M059J (cell line): ENCODE data around the gene RGCC. TPM values are rescaled to one million over a fixed set of nuclear protein-coding genes. Genes with fewer than 3 reads are reported as not detected.

Experiments used
- DNase-seq: peaks from one replicate; pipeline ENCODE4 v3.0.0-alpha.2; 2012; ENCODE audit warnings: low read depth
- total RNA-seq: library from RNA; depleted of rRNA; stranded (reverse); fragments of >200 nt; shearing (Covaris generic); gene quantifications from 2 replicates; pipeline ENCODE4 v1.2.3, GENCODE V29; 2014

RGCC gene
- total RNA-seq, 1 experiment from 2014 or later: 2.3 TPM

DNA sequence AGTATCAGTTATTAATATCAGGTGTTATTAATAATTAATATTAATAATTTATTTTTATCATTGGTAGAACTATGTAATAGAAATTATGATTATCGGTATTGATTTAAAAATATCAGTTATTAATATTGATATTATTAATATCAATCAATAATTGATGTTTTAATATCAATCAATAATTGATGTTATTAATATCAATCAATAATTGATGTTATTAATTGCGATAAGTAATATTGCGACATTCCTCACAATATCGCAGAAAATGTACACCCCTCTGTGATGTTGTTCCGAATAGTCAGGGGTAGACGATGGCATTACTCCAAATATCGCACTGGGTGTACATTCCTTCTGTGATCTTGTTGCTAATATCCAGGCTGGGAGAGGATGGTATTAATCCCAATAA lies 3.7 kb upstream of the RGCC start:
- DNase-seq: no peak

DNA sequence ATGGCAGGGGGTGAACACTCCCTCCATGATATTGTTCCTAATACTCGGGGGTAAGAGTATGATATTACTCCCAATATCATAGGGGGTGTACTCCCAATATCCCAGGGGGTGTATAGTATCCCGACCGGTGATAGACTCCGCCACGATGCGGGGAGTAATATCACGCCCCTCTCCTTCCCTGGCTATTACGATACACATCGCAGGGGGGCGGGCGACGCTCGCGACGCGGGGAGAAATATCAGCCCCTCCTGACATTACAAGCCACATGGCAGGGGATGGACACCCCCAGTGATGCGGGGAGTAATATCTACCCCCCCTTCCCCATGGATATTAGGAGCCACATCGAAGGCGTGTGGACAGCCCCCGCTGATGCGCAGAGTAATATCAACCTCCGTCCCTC lies 3.2 kb upstream of the RGCC start:
- no peak for DNase-seq

DNA sequence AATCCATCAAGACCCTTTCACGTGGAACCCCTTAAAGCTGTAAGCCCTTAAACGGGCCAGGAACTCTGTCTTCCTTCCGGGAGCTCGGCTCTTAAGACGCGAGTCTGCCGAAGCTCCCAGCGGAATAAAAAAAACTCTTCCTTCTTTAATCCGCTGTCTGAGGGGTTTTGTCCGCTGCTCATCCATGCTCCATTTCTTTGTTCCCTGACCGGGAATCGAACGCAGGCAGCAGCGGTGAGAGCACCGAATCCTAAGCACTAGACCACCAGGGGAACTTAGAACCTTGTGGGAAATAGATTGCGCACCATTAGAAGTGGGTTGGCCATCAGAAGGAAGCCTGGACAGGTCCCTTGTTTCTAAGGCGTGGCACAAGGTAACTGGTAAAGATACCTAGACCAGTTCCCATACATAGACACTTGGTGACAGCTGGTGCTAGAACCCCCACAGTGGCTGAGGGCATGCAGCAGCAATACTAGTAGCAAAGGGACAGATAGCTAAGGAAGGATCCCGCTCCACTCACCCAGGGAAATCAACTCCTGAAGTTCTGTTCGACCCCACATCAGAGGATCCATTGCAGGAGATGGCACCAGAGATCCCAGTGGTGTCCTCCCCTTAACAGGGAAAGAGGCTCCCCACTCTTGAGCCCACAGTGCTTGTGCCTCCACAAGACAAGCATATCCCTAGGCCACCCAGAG lies 1.5 kb upstream of the RGCC start:
- DNase-seq: no peak

DNA sequence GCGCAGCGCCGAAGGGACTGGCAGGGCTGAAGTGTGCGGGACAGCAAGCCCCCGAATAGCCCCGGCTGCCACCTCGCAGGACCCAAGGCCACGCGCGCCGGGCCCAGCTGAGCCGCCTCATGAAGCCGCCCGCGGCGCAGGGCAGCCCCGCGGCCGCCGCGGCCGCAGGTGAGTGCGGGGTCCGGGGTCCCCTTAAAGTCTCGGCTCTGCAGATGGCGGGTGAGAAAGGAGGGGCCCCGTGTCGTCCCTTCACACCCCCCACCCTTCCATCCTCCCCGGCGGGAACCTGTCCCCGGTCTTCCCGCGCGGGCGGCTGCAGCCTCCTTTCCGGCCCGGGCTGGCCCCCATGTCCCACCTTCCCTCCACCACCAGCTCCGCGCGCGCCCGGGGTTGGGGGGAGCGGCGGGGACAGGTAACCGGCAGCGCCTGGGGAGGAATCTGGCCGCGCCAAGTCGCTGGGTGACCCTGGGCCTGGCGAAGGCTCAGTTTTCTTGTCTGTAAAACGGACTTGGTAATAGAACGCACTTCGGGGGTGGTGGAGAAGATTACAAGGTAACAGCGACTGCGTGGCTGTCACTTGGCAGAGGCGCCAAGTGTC lies 338 bp downstream of the RGCC start:
- DNase-seq: no peak

DNA sequence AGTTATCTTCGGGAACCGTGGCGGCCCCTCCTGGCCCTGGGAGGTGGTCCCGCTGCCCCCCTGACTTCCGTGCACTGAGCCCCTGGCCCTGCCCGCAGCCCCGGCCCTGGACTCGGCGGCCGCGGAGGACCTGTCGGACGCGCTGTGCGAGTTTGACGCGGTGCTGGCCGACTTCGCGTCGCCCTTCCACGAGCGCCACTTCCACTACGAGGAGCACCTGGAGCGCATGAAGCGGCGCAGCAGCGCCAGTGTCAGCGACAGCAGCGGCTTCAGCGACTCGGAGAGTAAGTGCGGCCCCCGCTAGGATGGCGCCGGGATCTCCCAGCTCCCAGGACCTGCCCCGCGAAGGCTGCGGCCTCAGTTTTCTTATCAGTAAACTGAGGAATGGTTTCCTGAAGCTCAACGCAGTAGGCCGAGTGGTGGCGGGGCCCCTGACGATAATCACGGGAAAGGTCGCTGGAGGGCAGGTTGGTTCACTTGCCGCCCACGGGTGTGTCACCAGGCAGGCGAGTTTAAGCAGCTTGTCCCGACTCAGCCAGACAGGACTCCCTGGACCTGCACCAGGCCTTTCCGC lies 924 bp downstream of the RGCC start:
- peak; percentile 20 for DNase-seq

DNA sequence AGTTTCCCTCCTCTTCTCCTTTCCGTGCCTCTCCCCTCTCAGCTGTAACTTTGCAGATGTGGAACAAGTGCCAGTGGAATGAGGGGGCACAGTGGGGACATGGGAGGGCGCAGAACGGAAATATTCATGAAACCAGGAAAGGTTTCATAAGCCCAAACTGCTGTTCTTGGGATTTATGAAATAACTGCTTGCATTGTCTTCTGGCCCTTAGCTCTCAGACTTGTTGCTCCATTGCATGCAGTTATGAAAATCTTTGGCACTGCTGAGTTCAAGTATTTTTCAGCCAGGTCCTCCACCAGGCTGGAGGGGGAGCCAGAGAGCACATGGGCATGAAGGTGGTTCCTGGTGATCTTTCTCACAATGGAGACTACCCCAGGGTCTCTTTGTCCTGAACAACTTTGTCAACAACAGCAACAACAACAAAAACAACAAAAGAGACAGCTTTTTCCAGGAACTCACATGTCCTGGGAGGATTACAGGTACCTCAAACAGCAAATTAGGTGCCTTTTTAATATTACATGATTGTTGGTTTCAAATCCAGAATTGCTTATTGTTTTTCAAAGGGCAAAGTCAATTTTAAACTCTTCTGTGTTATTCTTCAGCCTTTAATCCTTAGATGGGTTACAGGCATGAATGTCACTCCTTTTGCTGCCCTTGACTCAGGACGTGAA lies 1.5 kb downstream of the RGCC start:
- DNase-seq: peak; percentile 35

DNA sequence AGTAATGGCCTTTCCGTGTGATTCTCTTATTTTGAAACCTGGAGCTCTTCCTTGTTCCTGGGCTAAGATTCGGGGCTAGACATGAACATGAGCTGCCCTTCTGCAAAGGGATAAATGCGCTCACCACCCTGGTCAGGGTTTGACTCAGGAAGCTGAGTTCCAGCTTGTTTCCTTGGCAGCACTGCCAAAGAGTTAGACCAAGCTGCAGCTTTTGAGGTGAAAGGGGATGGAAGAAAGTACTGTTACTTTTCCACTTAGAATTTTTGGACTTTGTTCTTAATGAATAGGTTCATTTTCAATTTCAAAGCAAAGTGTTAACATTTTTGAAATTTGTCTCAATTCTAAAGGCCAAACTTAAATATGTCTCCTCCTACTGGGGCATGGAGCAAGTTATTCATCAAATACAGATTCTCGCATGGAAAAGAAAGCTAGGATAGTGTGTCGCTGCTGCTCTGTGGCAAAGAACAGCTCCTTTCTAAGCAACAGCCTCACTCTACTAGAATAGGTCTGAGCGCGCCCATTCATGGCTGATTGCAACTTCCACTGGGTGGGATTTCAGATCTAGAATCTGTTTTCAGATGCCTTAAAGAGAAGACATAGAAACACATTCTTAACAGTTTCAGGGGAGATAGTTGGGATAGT lies 2.2 kb downstream of the RGCC start:
- no peak for DNase-seq

DNA sequence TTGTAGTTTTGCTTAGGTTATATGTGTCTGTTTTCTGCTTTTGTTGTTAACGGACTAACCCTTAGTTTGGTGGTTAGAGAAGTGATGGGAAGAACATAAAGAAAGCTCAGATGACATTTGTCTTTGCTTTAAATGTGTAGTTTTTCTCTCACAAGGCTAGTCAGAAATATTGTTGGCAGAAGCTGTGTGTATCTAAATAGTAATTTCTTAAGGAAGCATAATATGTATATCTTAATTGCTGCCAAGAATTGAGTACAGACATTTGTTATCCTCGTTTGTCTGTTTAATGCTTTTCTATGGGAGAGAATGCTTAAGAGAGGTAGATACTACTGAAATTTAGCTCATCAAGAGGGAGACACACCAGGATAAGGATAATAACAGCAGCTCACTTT lies 2.7 kb downstream of the RGCC start:
- DNase-seq: no peak

DNA sequence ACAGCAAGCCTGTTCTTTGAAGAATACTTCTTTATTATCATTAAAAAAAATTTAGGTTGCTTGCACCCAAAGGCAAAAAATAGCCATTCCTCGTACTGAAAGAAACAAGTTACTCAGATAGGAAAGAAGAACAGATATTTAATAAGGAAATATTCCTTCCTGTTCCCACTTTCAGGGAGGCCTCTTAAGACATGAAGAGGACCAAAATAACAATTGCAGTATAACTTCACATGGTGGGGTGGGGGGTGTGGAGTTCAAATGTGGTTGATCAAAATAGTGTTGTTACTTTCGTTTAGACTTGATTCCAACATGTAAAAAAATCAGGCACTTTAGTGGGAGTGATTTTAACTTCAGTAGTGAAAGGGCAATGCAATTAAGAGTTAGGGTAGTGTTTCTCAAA lies 3.6 kb downstream of the RGCC start:
- no peak for DNase-seq

DNA sequence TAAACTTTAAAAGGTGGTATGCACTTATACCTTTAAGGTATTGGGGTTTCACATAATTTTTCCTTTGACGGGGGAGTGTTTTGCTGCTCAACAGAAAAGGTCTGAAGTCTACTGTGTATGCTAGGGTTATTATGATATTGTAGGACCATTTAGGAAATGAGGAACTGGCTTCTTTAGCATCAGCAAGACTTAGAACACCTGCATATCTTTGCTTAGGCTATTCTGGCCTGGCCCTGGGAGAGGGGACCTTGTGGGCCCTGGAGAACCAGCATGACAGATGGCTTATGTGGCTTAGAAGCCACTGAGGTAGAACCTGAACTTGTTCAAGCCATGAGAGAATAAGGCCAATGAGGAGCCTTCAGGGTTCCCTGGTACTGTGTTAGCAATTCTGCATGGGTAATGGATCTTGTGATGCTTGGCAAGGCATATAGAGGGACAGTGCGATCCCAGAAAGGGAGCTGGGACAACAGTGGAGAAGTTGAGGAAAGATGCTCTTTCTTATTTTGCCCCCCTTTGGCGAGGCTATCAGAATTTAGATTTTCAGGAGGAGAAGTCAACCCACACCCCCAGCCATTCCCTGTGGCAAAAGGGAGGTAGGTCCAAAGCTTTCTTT lies 4.3 kb downstream of the RGCC start:
- no peak for DNase-seq

DNA sequence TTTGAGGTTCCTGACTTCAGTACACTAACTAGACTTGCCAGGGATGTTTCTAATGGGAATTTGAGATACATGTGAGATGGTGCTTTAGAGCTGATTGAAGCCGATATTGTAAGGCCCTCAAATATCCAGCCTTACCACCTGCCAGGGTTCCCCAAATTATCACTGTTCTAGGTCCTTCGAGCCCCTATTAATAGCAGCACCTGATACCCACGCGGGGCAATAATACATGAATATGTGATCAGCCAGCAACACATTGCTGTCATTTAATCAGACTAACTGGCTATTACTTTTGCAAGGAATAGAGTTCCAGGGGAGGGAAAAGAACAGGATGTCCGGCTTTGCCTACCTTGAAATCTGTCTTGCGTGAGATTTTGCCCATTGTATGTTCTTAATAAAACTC lies 5.1 kb downstream of the RGCC start:
- DNase-seq: no peak

DNA sequence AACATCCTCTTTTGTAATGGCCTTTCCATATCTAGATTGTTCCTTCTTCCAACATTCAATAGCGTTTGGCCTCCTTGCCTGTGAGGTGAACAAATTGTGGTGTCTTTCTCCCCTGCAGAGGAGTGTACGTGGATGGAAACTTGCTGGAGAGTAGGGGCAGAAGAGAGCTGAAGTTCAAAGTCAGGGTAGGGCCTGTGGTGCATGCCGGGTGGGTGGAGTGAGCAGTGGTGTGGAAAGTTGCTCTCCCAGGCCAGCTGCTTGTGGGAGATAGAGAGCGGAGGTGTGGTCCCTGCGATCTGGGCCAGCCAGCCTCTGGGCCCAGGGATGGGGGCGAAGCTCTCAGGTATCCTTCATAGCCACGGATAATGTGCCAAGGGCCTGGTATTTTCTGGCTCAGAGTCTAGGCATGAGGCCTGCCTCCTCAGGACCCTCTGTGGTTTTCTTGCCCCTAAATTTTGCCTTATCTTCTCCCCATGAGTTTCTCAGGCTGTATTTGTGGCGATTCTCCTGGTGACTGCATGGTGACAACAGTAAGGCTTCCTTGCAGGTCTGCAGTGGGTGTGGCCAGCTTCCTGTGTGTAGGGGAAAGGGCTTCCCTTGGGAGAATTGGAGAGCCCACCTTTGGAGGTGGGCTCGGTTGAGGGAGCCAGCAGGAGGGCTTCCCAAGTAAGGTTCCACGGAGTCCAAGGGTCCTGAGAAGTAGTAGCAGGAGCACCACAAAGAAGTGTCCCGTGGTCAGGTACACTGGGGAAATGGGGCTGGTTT lies 6.7 kb downstream of the RGCC start:
- DNase-seq: no peak

DNA sequence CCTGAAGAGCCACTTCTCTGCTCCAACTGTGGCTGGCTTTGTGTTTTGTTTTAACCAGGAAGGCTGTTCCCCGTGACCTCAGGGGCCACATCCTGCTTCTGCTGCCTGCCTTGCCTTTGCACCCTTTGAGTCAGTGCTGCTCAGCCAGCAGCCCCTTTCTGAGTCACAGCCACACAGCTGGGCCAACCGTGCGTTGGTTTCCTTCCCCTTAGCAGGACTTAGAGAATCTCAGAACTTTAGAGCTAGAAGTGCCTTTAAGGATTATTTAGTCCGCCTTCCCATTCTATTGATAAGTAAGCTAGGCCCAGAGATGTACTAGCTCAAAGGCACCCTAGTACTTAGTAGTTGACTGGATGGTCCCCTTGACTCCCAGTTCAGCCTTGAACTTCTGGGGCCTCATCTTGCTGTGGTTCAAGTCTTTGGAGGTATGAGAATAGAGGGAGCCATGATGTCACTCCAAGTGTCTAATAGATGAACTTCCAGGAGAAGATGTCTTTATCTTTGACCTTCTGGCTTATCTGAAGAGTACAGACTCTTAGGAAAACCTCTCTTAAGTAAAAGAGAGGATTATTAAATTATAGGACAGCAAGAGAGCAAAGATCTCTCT lies 8.0 kb downstream of the RGCC start:
- DNase-seq: peak; percentile 80

DNA sequence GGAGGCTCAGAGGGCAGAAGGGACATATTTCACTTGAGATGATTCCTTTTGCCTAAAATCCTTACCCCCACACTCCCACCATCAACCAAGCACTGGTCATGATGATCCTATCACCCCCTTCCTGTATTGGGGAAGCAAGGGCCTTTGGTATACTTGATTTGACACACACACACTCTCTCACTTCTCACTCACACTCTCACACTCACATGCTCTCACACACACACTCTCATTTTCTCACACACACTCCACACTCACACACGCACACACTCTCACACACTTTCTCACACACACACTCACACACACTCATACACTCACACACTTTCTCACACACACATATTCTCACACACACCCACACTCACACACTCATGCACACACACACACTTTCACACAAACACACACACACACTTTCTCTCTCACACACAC lies 8.6 kb downstream of the RGCC start:
- no peak for DNase-seq

DNA sequence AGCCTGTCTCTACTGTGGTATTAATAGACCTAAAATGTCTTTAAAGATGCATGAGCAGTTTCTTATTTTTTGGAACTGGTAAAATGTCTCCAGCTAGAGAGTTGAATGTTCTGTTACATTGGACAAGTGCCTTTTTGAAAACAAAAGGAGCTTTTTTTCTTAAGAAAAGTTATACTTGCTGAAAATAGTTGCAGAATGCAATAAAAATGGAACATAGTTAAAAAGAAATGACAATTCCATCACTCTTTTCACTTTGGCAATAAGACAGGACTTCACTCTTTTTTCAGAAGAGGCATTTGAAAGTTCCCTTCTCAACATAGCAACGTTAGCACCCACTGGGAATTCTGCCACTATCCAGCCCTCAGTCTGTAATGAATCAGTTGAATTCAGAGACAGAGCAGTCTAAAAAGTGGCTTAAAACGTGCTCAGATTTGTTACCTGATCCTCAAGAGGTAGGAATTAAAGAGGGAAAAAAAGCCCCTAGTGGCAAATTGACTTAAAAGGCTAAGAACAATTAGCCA lies 10.1 kb downstream of the RGCC start:
- DNase-seq: no peak

DNA sequence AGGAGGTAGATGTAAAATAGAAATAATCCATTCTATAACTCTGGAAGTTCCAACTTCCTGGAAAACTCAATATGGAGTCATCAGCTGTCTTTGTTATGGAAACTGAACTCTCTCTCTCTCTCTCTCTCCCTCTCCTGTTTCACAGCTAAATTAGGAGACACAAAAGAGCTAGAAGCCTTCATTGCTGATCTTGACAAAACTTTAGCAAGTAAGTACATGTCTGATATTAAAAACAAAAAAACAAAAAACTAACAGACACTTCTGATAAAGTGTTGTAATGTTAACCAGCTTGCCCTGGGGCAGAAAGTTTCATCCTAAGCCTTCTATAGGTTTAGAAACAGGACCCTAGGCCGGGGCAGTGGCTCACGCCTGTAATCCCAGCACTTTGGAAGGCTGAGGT lies 11.3 kb downstream of the RGCC start:
- DNase-seq: no peak

DNA sequence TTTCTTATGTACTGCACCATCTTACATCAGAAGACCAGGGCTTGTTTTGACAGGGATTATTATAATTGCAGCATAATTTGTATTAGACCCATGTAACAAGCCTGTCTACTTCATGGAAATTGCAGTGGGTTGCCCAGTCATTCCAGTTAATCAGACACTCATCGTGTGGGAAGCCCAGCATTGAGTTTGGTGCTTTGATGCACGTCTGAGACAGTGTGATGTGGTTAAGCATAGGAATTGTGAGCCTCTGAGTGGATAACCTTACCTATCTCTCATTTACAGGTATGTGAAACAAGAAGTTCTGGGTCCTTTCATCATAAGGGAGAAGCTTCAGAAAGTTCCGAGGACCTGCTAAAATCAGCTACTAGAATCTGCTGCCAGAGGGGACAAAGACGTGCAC lies 12.8 kb downstream of the RGCC start:
- DNase-seq: no peak

DNA sequence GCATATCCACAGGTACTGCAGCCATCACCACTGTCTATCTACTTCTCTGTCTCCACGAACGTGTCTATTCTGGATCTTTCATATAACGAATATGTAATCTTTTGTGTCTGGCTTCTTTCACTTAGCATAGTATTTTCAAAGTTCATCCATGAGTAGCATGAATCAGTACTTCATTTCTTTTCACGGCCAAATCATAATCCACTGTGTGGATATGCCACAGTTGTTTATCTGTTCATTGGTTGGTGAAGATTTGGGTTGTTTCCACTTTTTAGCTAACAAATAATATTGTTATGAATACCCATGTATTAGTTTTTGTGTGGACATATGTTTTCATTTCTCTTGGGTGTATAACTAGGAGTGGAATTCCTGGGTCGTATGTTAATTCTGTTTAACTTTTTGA lies 14.4 kb downstream of the RGCC start:
- DNase-seq: no peak

DNA sequence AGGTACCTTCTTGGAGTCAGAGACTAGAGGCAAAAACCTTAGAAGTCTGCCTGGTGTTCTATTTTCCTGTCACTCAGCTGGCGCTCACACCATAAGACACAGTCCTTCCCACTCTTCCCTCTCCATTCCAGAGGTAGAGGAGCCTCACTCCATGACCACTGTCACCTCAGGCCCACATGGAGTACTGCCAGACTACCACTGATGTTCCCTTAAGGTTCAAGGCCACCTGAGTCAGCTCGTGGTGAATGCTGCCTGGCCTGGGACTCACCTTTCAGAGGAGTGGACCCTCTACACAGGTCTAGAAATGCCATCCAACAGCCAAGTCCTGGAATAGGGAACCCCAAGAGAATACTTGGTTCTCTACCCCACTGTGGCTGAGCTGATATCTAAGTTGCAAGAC lies 29.9 kb downstream of the RGCC start:
- no peak for DNase-seq

DNA sequence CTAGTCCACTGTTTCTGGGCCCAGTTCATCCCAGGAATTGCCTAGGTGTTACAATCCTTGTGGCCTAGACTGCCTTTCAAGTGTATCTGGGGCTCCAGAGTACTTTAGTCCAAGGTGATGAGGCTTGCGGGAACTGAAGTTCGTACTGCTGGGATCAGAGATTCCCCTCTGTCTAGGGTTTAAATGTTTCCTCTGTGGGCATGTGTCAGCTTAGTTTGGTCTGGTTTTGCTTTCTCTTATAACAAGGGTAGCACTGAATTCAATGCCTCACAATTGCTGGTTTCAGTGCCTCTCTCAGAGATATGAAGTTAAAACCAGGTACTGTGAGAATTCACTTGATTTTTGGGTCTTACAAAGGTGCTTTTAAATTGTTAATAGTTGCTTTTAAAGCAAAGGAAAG lies 30.8 kb downstream of the RGCC start:
- no peak for DNase-seq
